ENCODE results near the gene KATNAL1. TPM values are rescaled to one million over a fixed set of nuclear protein-coding genes. Genes with fewer than 3 reads are reported as not detected.

Gene KATNAL1
- total RNA-seq, 1 donor from 2014 or later = 42.0 TPM

DNA sequence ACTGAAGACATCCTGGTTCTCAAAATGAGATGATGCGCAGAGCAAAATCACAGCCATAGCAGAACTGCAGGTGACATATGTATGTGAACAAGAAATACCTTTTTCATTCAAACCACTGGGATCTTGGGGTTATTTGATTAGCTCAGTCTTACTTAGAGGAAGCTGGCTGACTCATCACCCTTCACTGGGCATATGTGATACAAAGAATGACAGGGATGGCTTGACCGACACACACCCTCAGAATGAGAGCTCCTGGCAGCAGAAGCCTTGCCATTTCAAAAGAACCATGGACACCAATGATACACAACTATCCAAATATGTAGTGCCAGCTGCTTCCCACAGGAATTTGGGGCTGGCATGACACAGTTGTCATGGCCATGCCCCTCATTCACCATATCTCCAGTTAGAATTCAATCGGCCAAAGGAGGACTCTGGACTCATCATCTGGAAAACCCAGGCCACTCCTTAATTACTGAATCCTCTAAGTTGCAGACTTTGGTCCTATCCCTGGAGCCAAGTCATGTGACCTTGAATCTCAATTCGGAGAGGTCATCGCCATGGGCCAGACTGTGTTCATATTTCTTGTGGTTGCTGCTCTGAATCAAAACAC, 115.8 kb downstream of the KATNAL1 start:
- Mint-ChIP-seq H3K4me3 (ENCODE audit: unreplicated experiment) (no peak overlapping the region), H3K9me3 (ENCODE audit: unreplicated experiment) (peaks cover 2% of the 10 kb centered on the region)

DNA sequence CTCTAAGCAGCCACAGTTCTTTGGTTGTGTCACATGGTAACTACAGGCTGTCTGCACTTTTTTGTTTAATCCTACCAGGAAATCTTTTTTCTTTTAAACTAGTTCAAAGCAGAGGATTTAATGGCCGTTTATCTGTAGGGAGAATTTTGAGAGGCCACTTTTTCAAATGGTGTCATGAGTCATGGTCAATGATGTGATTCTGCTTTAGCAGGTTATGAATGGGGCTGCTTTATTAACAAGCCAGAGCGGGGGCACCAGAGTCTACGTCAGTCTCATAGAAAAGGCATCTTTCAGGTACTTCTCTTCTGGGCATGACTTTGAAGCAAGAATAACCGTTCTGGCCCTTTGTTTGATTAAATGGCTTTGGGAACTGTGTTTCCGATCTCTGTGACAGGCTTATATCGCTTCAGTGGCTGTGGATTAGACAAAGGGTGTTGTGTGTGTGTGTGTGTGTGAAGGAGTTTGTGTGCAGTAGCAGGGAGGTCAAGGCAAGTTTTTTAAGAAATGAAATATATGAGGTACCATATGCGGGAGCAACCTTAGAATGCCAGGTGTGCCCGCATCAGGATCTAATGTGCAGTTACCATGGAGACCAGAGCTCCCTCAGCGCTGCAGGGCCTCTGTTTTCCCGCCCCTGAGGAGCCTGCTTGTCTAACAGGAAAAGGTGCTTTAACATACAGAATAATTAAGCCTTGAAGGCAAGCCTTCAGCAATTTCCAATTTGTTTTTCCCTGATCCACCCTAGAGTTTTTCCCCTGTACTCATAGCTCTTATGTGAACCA, 120.5 kb downstream of the KATNAL1 start:
- Histone ChIP-seq H3K4me3 (ENCODE audit: insufficient read depth, low read depth, low read length) (no peak overlapping the region), H3K9me3 (ENCODE audit: insufficient read depth, low read depth, low read length) (peaks cover 2% of the 10 kb centered on the region), H2AFZ (ENCODE audit: low read depth, low read length) (no peak overlapping the region), H3K9ac (ENCODE audit: low read length) (no peak overlapping the region), H4K20me1 (ENCODE audit: insufficient read depth, low read length) (no peaks in the 10 kb centered on the region), H3K79me2 (ENCODE audit: insufficient read depth, low read length) (no peaks in the 10 kb centered on the region), H3K4me1 (ENCODE audit: insufficient read depth, low read length) (peaks cover 5% of the 10 kb centered on the region), H3K27ac (ENCODE audit: low read depth, low read length) (no peak overlapping the region), H3K27me3 (ENCODE audit: insufficient read depth, low read length) (no peaks in the 10 kb centered on the region), H3K4me2 (ENCODE audit: low read length) (no peak overlapping the region), H3K36me3 (ENCODE audit: insufficient read depth, low read length) (no peaks in the 10 kb centered on the region)
- no peak for FAIRE-seq
- H3K27me3 Mint-ChIP-seq (ENCODE audit: low read depth, unreplicated experiment) = no peaks in the 10 kb centered on the region
- H3K36me3 Mint-ChIP-seq (ENCODE audit: low read depth, unreplicated experiment) = peaks cover 5% of the 10 kb centered on the region
- no peak overlapping the region for H3K27ac Mint-ChIP-seq (ENCODE audit: unreplicated experiment)
- peak; percentile 39 for DNase-seq (ENCODE audit: low read depth)
- peaks cover 4% of the 10 kb centered on the region for H3K9me3 Mint-ChIP-seq (ENCODE audit: unreplicated experiment)
- H3K4me3 Mint-ChIP-seq (ENCODE audit: unreplicated experiment) = no peak overlapping the region
- TF ChIP-seq EZH2 (IDR thresholded peaks at IDR 0.05; ENCODE audit: insufficient read depth, low read length) = no peak
- TF ChIP-seq, protein P1, sequence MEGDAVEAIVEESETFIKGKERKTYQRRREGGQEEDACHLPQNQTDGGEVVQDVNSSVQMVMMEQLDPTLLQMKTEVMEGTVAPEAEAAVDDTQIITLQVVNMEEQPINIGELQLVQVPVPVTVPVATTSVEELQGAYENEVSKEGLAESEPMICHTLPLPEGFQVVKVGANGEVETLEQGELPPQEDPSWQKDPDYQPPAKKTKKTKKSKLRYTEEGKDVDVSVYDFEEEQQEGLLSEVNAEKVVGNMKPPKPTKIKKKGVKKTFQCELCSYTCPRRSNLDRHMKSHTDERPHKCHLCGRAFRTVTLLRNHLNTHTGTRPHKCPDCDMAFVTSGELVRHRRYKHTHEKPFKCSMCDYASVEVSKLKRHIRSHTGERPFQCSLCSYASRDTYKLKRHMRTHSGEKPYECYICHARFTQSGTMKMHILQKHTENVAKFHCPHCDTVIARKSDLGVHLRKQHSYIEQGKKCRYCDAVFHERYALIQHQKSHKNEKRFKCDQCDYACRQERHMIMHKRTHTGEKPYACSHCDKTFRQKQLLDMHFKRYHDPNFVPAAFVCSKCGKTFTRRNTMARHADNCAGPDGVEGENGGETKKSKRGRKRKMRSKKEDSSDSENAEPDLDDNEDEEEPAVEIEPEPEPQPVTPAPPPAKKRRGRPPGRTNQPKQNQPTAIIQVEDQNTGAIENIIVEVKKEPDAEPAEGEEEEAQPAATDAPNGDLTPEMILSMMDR (IDR thresholded peaks at IDR 0.05; ENCODE audit: insufficient read depth, low read depth, low read length) = no peak
- no peaks in the 10 kb centered on the region for H3K4me1 Mint-ChIP-seq (ENCODE audit: low read depth, unreplicated experiment)

More for the DNA sequence above, 115.8 kb downstream of the KATNAL1 start:
- no peaks in the 10 kb centered on the region for H3K27me3 ChIP-seq (ENCODE audit: insufficient read depth, low read length)
- Mint-ChIP-seq H3K27me3 (ENCODE audit: low read depth, unreplicated experiment) (no peaks in the 10 kb centered on the region), H3K27ac (ENCODE audit: unreplicated experiment) (no peak overlapping the region), H3K36me3 (ENCODE audit: low read depth, unreplicated experiment) (peaks cover 11% of the 10 kb centered on the region), H3K4me1 (ENCODE audit: low read depth, unreplicated experiment) (peaks cover 8% of the 10 kb centered on the region)
- peaks cover 5% of the 10 kb centered on the region for H3K4me1 ChIP-seq (ENCODE audit: insufficient read depth, low read length)
- H3K27ac ChIP-seq (ENCODE audit: low read depth, low read length) = no peak overlapping the region
- no peak for TF ChIP-seq EZH2 (IDR thresholded peaks at IDR 0.05; ENCODE audit: insufficient read depth, low read length)
- TF ChIP-seq, protein P1 (IDR thresholded peaks at IDR 0.05; ENCODE audit: insufficient read depth, low read depth, low read length) = no peak
- no peak overlapping the region for H2AFZ ChIP-seq (ENCODE audit: low read depth, low read length)
- H3K9ac ChIP-seq (ENCODE audit: low read length) = no peak overlapping the region
- H3K4me2 ChIP-seq (ENCODE audit: low read length) = no peak overlapping the region
- no peak overlapping the region for H3K4me3 ChIP-seq (ENCODE audit: insufficient read depth, low read depth, low read length)
- peaks cover 2% of the 10 kb centered on the region for H3K9me3 ChIP-seq (ENCODE audit: insufficient read depth, low read depth, low read length)
- H4K20me1 ChIP-seq (ENCODE audit: insufficient read depth, low read length) = no peaks in the 10 kb centered on the region
- FAIRE-seq = no peak
- peak; percentile 6 for DNase-seq (ENCODE audit: low read depth)
- no peaks in the 10 kb centered on the region for H3K36me3 ChIP-seq (ENCODE audit: insufficient read depth, low read length)
- no peaks in the 10 kb centered on the region for H3K79me2 ChIP-seq (ENCODE audit: insufficient read depth, low read length)
